RWPE2 (cell line): ENCODE measurements around the gene NAV2.

Experiments used
- ATAC-seq: fragments of 200-7000 bp; cut with Tn5 transposase; 3 replicates; pipeline ENCODE4 v1.9.1; 2021; ENCODE audit warnings: low read depth
- DNase-seq: peaks from one replicate; pipeline ENCODE4 v3.0.0-alpha.2; 2020; ENCODE audit warnings: low spot score
- H3K27ac ChIP-seq: fragments of 450-650 bp; 2 replicates; pipeline ENCODE4 v1.5.1; 2017; ENCODE audit warnings: mild to moderate bottlenecking; ENCODE audit not compliant: poor library complexity, severe bottlenecking
- H3K27me3 ChIP-seq: fragments of 250-450 bp; sonication (Bioruptor Pico); 2 replicates; pipeline ENCODE4 v1.5.1; 2021; ENCODE audit warnings: mild to moderate bottlenecking, moderate library complexity; ENCODE audit not compliant: insufficient read depth, poor library complexity, severe bottlenecking
- H3K36me3 ChIP-seq: fragments of 250-450 bp; sonication (Bioruptor Pico); 2 replicates; pipeline ENCODE4 v1.5.1; 2020; ENCODE audit warnings: low read depth, mild to moderate bottlenecking, moderate library complexity
- H3K4me1 ChIP-seq: fragments of 250-450 bp; sonication (Bioruptor Pico); 2 replicates; pipeline ENCODE4 v1.5.1; 2021; ENCODE audit warnings: mild to moderate bottlenecking, moderate library complexity; ENCODE audit not compliant: insufficient read depth, poor library complexity, severe bottlenecking
- H3K4me3 ChIP-seq: fragments of 250-450 bp; sonication (Bioruptor Pico); 2 replicates; pipeline ENCODE4 v1.5.1; 2021; ENCODE audit warnings: mild to moderate bottlenecking, moderate library complexity; ENCODE audit not compliant: severe bottlenecking
- H3K9me3 ChIP-seq: fragments of 250-450 bp; sonication (Bioruptor Pico); 2 replicates; pipeline ENCODE4 v1.5.1; 2021; ENCODE audit warnings: mild to moderate bottlenecking, moderate library complexity; ENCODE audit not compliant: severe bottlenecking
- TF ChIP-seq, protein P1 (sequence below): fragments of 450-650 bp; IDR thresholded peaks from one replicate; pipeline ENCODE4 v1.5.1; 2017; ENCODE audit warnings: mild to moderate bottlenecking, moderate library complexity; ENCODE audit not compliant: poor library complexity, severe bottlenecking

Gene NAV2

DNA sequence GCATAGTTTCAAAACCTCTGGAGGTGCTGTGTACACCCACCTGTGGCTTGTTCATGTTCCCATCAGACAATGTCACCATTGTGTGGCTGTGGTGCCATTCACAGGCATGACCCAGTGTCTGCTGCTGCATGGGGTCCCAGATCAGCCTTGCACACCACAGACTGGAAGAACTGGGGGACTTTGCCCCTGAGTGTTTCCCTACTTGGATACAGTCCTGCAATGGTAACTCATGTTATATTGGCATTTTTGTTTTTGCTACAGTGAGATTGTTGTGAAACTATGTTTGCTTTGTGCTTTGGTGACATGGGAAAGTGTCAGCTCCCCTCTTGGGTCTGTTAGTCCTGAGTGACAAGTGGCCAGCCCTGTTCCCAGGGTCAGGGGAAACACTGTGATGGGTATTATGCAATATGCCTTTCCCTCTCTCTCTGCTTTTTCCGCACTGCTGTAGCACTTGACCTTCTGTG, 108.8 kb downstream of the NAV2 start:
- TF ChIP-seq, protein P1, sequence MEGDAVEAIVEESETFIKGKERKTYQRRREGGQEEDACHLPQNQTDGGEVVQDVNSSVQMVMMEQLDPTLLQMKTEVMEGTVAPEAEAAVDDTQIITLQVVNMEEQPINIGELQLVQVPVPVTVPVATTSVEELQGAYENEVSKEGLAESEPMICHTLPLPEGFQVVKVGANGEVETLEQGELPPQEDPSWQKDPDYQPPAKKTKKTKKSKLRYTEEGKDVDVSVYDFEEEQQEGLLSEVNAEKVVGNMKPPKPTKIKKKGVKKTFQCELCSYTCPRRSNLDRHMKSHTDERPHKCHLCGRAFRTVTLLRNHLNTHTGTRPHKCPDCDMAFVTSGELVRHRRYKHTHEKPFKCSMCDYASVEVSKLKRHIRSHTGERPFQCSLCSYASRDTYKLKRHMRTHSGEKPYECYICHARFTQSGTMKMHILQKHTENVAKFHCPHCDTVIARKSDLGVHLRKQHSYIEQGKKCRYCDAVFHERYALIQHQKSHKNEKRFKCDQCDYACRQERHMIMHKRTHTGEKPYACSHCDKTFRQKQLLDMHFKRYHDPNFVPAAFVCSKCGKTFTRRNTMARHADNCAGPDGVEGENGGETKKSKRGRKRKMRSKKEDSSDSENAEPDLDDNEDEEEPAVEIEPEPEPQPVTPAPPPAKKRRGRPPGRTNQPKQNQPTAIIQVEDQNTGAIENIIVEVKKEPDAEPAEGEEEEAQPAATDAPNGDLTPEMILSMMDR, result no peak
- Histone ChIP-seq H3K4me3 (no peak overlapping the region), H3K36me3 (no peaks in the 10 kb centered on the region), H3K4me1 (no peaks in the 10 kb centered on the region), H3K27ac (no peak overlapping the region), H3K27me3 (no peaks in the 10 kb centered on the region), H3K9me3 (no peaks in the 10 kb centered on the region)
- ATAC-seq, result no peak
- DNase-seq, result no peak

DNA sequence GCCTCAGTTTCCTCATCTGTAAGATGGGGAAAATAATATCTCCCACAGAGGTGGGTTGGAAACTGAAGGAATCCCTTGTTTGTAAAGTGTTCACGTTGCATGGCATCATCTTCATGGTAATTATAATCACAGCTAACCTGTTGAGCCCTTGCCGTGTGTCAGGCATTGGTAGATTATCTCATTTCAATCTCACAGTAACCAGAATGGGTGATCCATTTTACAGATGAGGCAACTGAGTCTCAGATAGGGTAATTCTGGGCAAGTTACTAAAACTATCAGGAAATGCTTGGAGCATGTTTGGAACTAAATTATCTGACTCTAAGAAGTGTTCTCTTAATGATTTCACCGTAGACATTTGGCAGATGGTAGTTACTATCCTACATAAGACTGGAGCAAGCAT, 109.4 kb downstream of the NAV2 start:
- H3K4me1 ChIP-seq, result no peaks in the 10 kb centered on the region
- ATAC-seq (no peak), DNase-seq (no peak)
- no peaks in the 10 kb centered on the region for H3K36me3 ChIP-seq
- H3K27me3 ChIP-seq, result no peaks in the 10 kb centered on the region
- H3K4me3 ChIP-seq, result no peak overlapping the region
- no peak overlapping the region for H3K27ac ChIP-seq
- TF ChIP-seq, protein P1, result no peak
- no peaks in the 10 kb centered on the region for H3K9me3 ChIP-seq

GRCh38 chr11:19822531-19822930, 109.9 kb downstream of the NAV2 start:
- H3K27ac ChIP-seq, result no peak overlapping the region
- H3K27me3 ChIP-seq, result no peaks in the 10 kb centered on the region
- no peaks in the 10 kb centered on the region for H3K36me3 ChIP-seq
- H3K4me1 ChIP-seq, result no peaks in the 10 kb centered on the region
- DNase-seq (no peak), ATAC-seq (no peak)
- H3K9me3 ChIP-seq, result no peaks in the 10 kb centered on the region
- H3K4me3 ChIP-seq, result no peak overlapping the region
- TF ChIP-seq, protein P1, result no peak

DNA sequence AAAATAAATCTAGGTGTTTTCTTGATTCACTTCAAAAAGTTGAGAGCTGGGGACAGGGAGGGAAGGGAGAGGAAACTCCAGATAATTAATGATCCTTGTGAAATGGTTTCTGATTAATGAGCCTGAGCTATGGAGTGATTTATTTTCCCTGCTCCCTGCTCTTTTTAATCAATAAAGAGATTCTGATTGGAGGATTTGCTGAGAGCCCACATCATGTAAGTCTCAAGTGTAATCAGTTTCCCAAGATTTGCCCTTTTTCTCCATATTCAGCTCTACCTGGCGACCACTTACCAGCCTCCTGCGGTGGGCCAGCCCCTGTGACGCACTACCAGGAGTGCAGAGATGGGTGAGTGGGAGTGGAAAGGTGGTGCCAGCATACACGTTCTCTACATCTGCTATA, 114.0 kb downstream of the NAV2 start:
- Histone ChIP-seq H3K27ac (no peak overlapping the region), H3K9me3 (no peaks in the 10 kb centered on the region), H3K36me3 (no peaks in the 10 kb centered on the region), H3K27me3 (no peaks in the 10 kb centered on the region), H3K4me3 (no peak overlapping the region), H3K4me1 (peaks cover 11% of the 10 kb centered on the region)
- ATAC-seq, result no peak
- DNase-seq, result no peak
- TF ChIP-seq, protein P1, result no peak

DNA sequence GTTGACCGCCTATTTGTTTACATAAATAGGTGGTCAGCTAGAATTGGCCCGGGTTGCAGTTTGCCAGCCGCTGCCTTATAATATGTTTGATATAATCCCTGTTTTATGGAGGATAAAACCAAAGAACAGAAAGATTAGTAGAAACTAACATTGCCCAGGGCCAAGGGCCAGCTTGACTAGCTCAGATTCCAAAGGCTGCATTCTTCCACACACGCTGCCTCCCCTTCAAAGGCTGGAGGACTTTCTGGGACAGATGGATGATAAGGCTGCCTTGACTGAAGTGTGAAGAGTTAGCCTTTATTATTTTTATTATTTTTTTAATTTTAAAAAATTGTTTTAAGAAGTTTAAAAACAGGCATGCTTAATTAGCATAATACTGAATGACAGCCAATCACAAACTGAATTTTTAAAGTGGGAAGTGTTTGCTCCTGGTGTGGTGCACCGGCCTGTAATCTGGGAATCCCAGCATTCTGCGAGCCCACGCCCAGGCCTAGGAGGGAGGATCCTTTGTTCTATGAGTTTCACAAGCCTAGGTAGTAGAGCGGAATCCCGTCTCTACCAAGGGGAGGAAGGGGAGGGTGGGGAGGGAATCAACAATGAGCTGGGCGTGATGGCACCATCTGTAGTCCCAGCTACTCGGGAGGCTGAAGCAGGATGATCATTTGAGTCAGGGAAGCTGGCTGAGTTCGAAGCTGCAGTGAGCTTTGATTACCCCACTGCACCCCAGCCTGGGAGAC, 114.9 kb downstream of the NAV2 start:
- no peak overlapping the region for H3K27ac ChIP-seq
- ATAC-seq (no peak), DNase-seq (no peak)
- H3K9me3 ChIP-seq, result no peaks in the 10 kb centered on the region
- H3K4me1 ChIP-seq, result peaks cover 11% of the 10 kb centered on the region
- no peaks in the 10 kb centered on the region for H3K36me3 ChIP-seq
- no peak overlapping the region for H3K4me3 ChIP-seq
- TF ChIP-seq, protein P1, result no peak
- no peaks in the 10 kb centered on the region for H3K27me3 ChIP-seq
